ENCODE measurements around the gene SLC28A3. TPM values are rescaled to one million over a fixed set of nuclear protein-coding genes. Genes with fewer than 3 reads are reported as not detected.
"Not testable (repeated sequence)": the region's sequence is repeated elsewhere in the genome, so short reads cannot be mapped to it uniquely, and the experiment has no call there.

The SLC28A3 gene
- total RNA-seq (2021; ENCODE audit: unreplicated experiment): not detected
- polyA plus RNA-seq (2012; ENCODE audit: insufficient read length): not detected
- percentile 4 among the genes with signal in this experiment for Bru-seq, nascent RNA
- BruChase-seq, experiment 1, labeled RNA remaining after a 2-hour chase: not detected
- BruChase-seq, experiment 2, labeled RNA remaining after a 6-hour chase: not detected
- long read RNA-seq: 0 reads

GRCh38 chr9:84340535-84340934, at the start of gene SLC28A3:
SLC28A3 (minus strand) TSS chr9:84340758; CDS start chr9:84340633, 125 bp downstream.
- ChIA-PET CTCF (no interaction called here), POLR2A (no interaction called here)
- Histone ChIP-seq H3K27me3 (ENCODE audit: control insufficient read depth, insufficient read depth, low read length) (no peaks in the 10 kb centered on the region), H3K9me3 (ENCODE audit: control insufficient read depth, insufficient read depth, low read depth, low read length) (no peaks in the 10 kb centered on the region), H3K4me3 (ENCODE audit: low read depth in 2 of 2, low read length in 2 of 2) (no peak within 1 kb of the TSS), H3K27ac (ENCODE audit: low read length) (no peak within 1 kb of the TSS), H3K36me3 (ENCODE audit: control insufficient read depth, insufficient read depth, low read length) (no peaks in the 10 kb centered on the region), H3K4me1 (ENCODE audit: control insufficient read depth, insufficient read depth, low read length) (no peaks in the 10 kb centered on the region)
- intact Hi-C loops (cut with micrococcal nuclease; ENCODE audit: unreplicated experiment) (no loop called here), in situ Hi-C loops (cut with HindIII; ENCODE audit: low pct_unique_long_range_greater_than_20kb, low sequenced_read_pairs) (no loop called here)
- DNase-seq (ENCODE audit: low read depth, low spot score) (no peak), ATAC-seq (no peak)
- TF ChIP-seq TCF7L2 (IDR thresholded peaks at IDR 0.05; ENCODE audit: low read depth, low read length) (no peak), SIN3A (IDR thresholded peaks at IDR 0.05; ENCODE audit: borderline replicate concordance, insufficient read depth, low read depth, low read length) (no peak), REST (IDR thresholded peaks at IDR 0.05; ENCODE audit: insufficient read depth in 1 of 2, low read depth in 2 of 2, low read length in 1 of 2) (no peak), POLR2AphosphoS5 (IDR thresholded peaks at IDR 0.05; ENCODE audit: low read depth, low read length) (no peak)
- TF ChIP-seq, protein P1, sequence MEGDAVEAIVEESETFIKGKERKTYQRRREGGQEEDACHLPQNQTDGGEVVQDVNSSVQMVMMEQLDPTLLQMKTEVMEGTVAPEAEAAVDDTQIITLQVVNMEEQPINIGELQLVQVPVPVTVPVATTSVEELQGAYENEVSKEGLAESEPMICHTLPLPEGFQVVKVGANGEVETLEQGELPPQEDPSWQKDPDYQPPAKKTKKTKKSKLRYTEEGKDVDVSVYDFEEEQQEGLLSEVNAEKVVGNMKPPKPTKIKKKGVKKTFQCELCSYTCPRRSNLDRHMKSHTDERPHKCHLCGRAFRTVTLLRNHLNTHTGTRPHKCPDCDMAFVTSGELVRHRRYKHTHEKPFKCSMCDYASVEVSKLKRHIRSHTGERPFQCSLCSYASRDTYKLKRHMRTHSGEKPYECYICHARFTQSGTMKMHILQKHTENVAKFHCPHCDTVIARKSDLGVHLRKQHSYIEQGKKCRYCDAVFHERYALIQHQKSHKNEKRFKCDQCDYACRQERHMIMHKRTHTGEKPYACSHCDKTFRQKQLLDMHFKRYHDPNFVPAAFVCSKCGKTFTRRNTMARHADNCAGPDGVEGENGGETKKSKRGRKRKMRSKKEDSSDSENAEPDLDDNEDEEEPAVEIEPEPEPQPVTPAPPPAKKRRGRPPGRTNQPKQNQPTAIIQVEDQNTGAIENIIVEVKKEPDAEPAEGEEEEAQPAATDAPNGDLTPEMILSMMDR (IDR thresholded peaks at IDR 0.05): no peak
- BruUV-seq (replicated peaks): no TSS peak

DNA sequence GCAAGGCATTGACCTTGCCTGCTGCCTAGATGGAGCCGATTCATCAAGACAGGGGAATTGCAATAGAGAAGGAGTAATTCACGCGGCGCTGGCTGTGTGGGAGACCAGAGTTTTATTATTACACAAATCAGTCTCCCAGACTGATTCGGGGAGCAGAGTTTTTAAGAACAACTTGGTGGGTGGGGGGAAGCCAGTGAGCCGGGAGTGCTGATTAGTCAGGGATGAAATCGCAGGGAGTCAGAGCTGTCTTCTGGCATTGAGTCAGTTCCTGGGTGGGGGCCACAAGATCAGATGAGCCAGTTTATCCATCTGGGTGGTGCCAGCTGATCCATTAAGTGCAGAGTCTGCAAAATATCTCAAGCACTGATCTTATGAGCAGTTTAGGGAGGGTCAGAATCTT, 49.7 kb upstream of the SLC28A3 start:
- H3K4me3 ChIP-seq (ENCODE audit: low read depth in 2 of 2, low read length in 2 of 2); POLR2A ChIA-PET; H3K36me3 ChIP-seq (ENCODE audit: control insufficient read depth, insufficient read depth, low read length); BruUV-seq (replicated peaks); H3K9me3 ChIP-seq (ENCODE audit: control insufficient read depth, insufficient read depth, low read depth, low read length); H3K4me1 ChIP-seq (ENCODE audit: control insufficient read depth, insufficient read depth, low read length); CTCF ChIA-PET; in situ Hi-C loops (cut with HindIII; ENCODE audit: low pct_unique_long_range_greater_than_20kb, low sequenced_read_pairs); ATAC-seq; H3K27ac ChIP-seq (ENCODE audit: low read length); DNase-seq (ENCODE audit: low read depth, low spot score); H3K27me3 ChIP-seq (ENCODE audit: control insufficient read depth, insufficient read depth, low read length): not testable (repeated sequence)
- intact Hi-C loops (cut with micrococcal nuclease; ENCODE audit: unreplicated experiment): loop anchor here (10.0 kb wide), 2 partner anchors 1035 to 1225 kb away; no protein-coding TSS in a partner anchor

- no peaks in the 10 kb centered on the region for H3K27me3 ChIP-seq (ENCODE audit: control insufficient read depth, insufficient read depth, low read length)
- no peak overlapping the region for H3K4me3 ChIP-seq (ENCODE audit: low read depth in 2 of 2, low read length in 2 of 2)
- ATAC-seq: no peak
- no TSS peak for BruUV-seq (replicated peaks)
- CTCF ChIA-PET: no interaction called here
- H3K36me3 ChIP-seq (ENCODE audit: control insufficient read depth, insufficient read depth, low read length): no peaks in the 10 kb centered on the region
- no peak overlapping the region for H3K27ac ChIP-seq (ENCODE audit: low read length)
- in situ Hi-C loops (cut with HindIII; ENCODE audit: low pct_unique_long_range_greater_than_20kb, low sequenced_read_pairs): no loop called here
- intact Hi-C loops (cut with micrococcal nuclease; ENCODE audit: unreplicated experiment): no loop called here
- POLR2A ChIA-PET: no interaction called here
- H3K9me3 ChIP-seq (ENCODE audit: control insufficient read depth, insufficient read depth, low read depth, low read length): no peaks in the 10 kb centered on the region
- no peak for DNase-seq (ENCODE audit: low read depth, low spot score)
- H3K4me1 ChIP-seq (ENCODE audit: control insufficient read depth, insufficient read depth, low read length): no peaks in the 10 kb centered on the region
- TF ChIP-seq SIN3A (IDR thresholded peaks at IDR 0.05; ENCODE audit: borderline replicate concordance, insufficient read depth, low read depth, low read length) (no peak), TCF7L2 (IDR thresholded peaks at IDR 0.05; ENCODE audit: low read depth, low read length) (no peak), REST (IDR thresholded peaks at IDR 0.05; ENCODE audit: insufficient read depth in 1 of 2, low read depth in 2 of 2, low read length in 1 of 2) (no peak), POLR2AphosphoS5 (IDR thresholded peaks at IDR 0.05; ENCODE audit: low read depth, low read length) (no peak)
- TF ChIP-seq, protein P1 (IDR thresholded peaks at IDR 0.05): no peak
Observed at GRCh38 chr9:84387821-84388220, 47.3 kb upstream of the SLC28A3 start.
